GM06990 (cell line): Measurements from ENCODE around the gene C19orf33.

Experiments used
- DNase-seq: peaks from one replicate; pipeline ENCODE4 v3.0.0-alpha.2; 2011; ENCODE audit not compliant: insufficient read length; ENCODE audit errors: extremely low read depth
- H3K27me3 ChIP-seq: replicated peaks from 2 replicates; pipeline ENCODE4 v1.6.0; 2011; ENCODE audit warnings: low read length; ENCODE audit not compliant: control insufficient read depth, insufficient read depth
- H3K36me3 ChIP-seq: 2 replicates; pipeline ENCODE4 v1.5.1; 2011; ENCODE audit warnings: low read length; ENCODE audit not compliant: control insufficient read depth, insufficient read depth
- H3K4me3 ChIP-seq: replicated peaks from 2 replicates; pipeline ENCODE4 v1.5.1; 2011; ENCODE audit warnings: low read depth, mild to moderate bottlenecking, control low read depth, low read length
- TF ChIP-seq, protein P1 (sequence below): IDR thresholded peaks from 2 replicates; pipeline ENCODE4 v1.5.1; 2011; ENCODE audit warnings: low read length, control low read depth, mild to moderate bottlenecking, inconsistent platforms; ENCODE audit not compliant: insufficient read depth, poor library complexity, severe bottlenecking

C19orf33 gene

DNA sequence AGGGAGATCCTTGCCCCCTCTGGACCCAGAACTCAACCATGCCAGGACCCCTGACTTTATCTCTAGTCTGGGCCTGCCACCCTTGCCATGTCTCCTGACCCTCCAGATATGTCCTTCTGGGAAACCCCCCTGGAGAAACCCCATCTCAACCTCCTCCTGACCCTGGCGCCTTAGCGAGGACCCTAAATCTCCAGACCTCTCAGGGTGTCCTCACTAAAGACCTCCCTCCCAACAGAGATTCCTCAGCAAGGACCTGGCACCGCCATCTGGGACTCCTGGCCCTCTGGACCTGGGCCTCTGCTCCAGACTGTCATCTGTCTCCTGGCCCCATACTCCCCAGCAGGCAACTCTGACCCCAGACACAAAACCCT is 16.9 kb downstream of the C19orf33 start:
- Histone ChIP-seq H3K36me3 (no peaks in the 10 kb centered on the region), H3K27me3 (no peaks in the 10 kb centered on the region; the same call in 1 of the 2 replicates), H3K4me3 (no peak overlapping the region)
- DNase-seq = no peak
- TF ChIP-seq, protein P1, sequence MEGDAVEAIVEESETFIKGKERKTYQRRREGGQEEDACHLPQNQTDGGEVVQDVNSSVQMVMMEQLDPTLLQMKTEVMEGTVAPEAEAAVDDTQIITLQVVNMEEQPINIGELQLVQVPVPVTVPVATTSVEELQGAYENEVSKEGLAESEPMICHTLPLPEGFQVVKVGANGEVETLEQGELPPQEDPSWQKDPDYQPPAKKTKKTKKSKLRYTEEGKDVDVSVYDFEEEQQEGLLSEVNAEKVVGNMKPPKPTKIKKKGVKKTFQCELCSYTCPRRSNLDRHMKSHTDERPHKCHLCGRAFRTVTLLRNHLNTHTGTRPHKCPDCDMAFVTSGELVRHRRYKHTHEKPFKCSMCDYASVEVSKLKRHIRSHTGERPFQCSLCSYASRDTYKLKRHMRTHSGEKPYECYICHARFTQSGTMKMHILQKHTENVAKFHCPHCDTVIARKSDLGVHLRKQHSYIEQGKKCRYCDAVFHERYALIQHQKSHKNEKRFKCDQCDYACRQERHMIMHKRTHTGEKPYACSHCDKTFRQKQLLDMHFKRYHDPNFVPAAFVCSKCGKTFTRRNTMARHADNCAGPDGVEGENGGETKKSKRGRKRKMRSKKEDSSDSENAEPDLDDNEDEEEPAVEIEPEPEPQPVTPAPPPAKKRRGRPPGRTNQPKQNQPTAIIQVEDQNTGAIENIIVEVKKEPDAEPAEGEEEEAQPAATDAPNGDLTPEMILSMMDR = no peak

DNA sequence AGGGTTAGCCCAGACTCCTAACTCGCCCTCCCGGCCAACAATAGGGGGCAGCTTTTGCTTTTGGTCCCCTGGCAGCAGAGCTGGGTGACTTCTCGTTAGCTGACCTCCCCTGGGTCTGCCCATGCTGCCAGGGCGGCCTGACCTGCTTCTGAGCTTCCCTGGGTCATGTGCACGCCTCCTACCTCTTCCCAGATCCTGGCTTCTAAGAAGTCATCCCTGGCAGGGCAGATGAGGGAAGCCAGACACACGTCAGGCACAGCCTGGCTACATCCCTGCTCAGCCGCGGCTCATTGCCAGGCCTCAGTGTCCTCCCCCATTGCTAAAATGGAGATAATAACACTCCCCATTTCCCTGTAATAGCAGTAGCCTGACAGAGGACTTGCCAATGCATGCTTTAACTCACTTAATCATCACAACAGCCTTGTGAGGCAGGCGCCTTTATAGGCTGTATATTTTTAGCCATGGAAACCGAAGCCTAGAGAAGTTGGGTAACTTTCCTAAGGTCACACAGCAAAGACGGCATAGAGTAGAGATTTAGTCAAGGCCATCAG is 17.7 kb downstream of the C19orf33 start:
- no peaks in the 10 kb centered on the region; the same call in 1 of the 2 replicates for H3K27me3 ChIP-seq
- no peak for DNase-seq
- no peak overlapping the region for H3K4me3 ChIP-seq
- no peaks in the 10 kb centered on the region for H3K36me3 ChIP-seq
- TF ChIP-seq, protein P1 = peak; percentile 1

DNA sequence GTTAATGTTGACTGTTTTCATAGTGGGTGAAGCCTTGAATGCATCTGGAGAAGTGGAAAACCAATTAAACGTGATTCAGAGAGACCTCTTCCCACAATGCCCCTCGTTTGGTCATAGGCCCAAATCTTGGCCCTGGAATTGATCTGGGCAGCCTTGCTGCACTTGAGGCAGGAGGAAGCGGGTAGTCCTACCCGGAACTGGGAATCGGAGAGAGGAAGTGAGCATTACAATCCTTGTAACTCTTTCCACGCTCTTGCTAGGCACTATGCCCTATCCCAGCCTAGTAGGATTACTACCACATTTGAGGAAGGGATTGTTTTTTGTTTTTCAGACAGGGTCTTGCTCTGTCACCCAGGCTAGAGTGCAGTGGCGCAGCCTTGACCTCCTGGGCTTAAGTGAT is 19.2 kb downstream of the C19orf33 start:
- Histone ChIP-seq H3K4me3 (no peak overlapping the region), H3K27me3 (no peaks in the 10 kb centered on the region; the same call in 1 of the 2 replicates), H3K36me3 (no peaks in the 10 kb centered on the region)
- no peak for DNase-seq
- TF ChIP-seq, protein P1 = no peak

DNA sequence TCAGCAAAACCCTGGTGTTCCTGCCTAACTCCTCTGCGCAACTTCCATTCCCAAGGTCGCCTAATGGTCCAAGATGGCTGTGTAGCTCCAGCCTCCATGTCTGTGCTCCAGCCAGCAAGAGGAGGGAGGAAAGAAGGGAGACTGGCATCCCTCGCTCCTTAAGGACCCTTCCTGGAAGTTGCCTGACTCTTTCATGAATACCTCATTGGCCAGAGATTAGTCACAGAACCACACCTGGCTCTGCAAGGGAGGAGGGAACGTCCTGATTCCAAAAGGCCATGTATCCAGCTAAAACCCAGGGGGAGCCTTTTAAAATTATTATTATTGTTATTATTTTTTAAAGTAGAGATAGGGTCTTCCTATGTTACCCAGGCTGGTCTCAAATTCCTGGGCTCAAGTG is 20.4 kb downstream of the C19orf33 start:
- H3K27me3 ChIP-seq = no peaks in the 10 kb centered on the region; the same call in 1 of the 2 replicates
- no peaks in the 10 kb centered on the region for H3K36me3 ChIP-seq
- DNase-seq = no peak
- no peak overlapping the region for H3K4me3 ChIP-seq
- TF ChIP-seq, protein P1 = no peak

DNA sequence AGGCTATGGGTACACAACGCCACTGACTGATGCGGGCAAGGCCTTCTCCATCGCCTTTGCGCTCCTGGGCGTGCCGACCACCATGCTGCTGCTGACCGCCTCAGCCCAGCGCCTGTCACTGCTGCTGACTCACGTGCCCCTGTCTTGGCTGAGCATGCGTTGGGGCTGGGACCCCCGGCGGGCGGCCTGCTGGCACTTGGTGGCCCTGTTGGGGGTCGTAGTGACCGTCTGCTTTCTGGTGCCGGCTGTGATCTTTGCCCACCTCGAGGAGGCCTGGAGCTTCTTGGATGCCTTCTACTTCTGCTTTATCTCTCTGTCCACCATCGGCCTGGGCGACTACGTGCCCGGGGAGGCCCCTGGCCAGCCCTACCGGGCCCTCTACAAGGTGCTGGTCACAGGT is 22.5 kb downstream of the C19orf33 start:
- TF ChIP-seq, protein P1 = no peak
- H3K36me3 ChIP-seq = no peaks in the 10 kb centered on the region
- no peak overlapping the region for H3K4me3 ChIP-seq
- DNase-seq = no peak
- H3K27me3 ChIP-seq = no peaks in the 10 kb centered on the region

DNA sequence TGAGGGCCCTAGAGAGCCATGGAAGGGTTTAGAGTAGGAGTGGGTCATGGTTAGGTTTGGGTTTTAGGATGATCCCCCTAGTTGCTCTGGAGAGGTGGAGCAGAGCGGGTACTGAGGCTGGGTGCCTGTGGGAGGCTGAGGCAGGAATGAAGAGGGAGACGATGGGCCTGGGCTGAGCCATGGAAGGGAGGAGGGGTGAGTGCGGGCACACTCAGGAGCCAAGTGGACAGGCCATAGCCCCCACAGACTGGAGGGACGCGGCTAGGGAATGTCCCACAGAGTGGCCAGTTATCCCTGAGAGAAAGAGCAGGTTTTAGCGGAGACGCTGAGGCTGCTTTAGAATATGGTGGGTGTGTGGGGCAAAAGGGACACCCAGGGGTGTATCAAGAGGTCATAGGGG is 25.6 kb downstream of the C19orf33 start:
- Histone ChIP-seq H3K27me3 (no peaks in the 10 kb centered on the region), H3K36me3 (no peaks in the 10 kb centered on the region), H3K4me3 (no peak overlapping the region)
- TF ChIP-seq, protein P1 = no peak
- DNase-seq = no peak
